GM19468 (cell line): Measurements from ENCODE around the gene MEF2D.

Experiments
- ATAC-seq: cut with Tn5 transposase; IDR thresholded peaks from one replicate; pipeline ENCODE4 v1.9.1; 2021; ENCODE audit warnings: mild to moderate bottlenecking, moderate library complexity, moderate number of reproducible peaks; ENCODE audit not compliant: unreplicated experiment; ENCODE audit errors: extremely low read depth

Gene MEF2D

GRCh38 chr1:156451505-156452160 lies 48.9 kb downstream of the MEF2D start:
- ATAC-seq = no peak

- no peak for ATAC-seq
Measured at GRCh38 chr1:156448134-156448967, 52.2 kb downstream of the MEF2D start.

- no peak for ATAC-seq
Measured at GRCh38 chr1:156445789-156446263, 54.7 kb downstream of the MEF2D start.

- ATAC-seq = no peak
Measured at GRCh38 chr1:156444407-156445001, 56.1 kb downstream of the MEF2D start.

GRCh38 chr1:156443286-156443685 lies 57.3 kb downstream of the MEF2D start:
- ATAC-seq = no peak

- no peak for ATAC-seq
Measured at GRCh38 chr1:156440654-156441437, 59.7 kb downstream of the MEF2D start.

GRCh38 chr1:156439777-156440183 lies 60.8 kb downstream of the MEF2D start:
- ATAC-seq = no peak

- no peak for ATAC-seq
Measured at GRCh38 chr1:156439036-156439776, 61.4 kb downstream of the MEF2D start.

- no peak for ATAC-seq
Measured at GRCh38 chr1:156438278-156438987, 62.1 kb downstream of the MEF2D start.

GRCh38 chr1:156437037-156437867 lies 63.3 kb downstream of the MEF2D start:
- ATAC-seq = no peak

- no peak for ATAC-seq
Measured at GRCh38 chr1:156436141-156437036, 64.2 kb downstream of the MEF2D start.

- no peak for ATAC-seq
Measured at GRCh38 chr1:156435545-156436140, 64.9 kb downstream of the MEF2D start.

GRCh38 chr1:156434989-156435544 lies 65.5 kb downstream of the MEF2D start:
- ATAC-seq = no peak

- no peak for ATAC-seq
Measured at GRCh38 chr1:156433602-156434001, 67.0 kb downstream of the MEF2D start.

- no peak for ATAC-seq
Measured at GRCh38 chr1:156433032-156433431, 67.5 kb downstream of the MEF2D start.

- ATAC-seq = no peak
Measured at GRCh38 chr1:156432669-156433018, 67.9 kb downstream of the MEF2D start.
